Measurements from ENCODE around the gene FOXC1.

DNA sequence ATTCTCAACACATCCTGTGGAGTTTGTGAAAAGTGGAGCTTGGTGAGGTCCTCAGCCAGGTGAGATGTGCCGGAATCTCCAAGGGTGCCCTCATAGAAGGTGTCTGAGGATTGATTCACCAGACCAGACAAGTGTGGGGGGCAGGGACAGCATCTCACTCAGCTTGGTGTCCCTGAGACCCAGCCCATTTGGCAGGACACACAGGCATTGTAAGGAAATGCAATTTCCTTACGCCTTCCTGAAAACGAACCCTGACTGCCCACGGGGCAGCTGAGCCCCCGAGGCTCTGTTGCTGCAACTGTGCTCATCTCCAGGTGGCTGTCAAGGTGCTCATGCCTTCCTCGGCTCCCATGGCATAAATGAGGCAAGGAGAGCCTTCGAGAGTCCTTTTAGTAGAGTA lies 33.4 kb downstream of the FOXC1 start:
- TF ChIP-seq CTCF (IDR thresholded peaks at IDR 0.05) (no peak), PHF8 (IDR thresholded peaks at IDR 0.05; ENCODE audit: borderline replicate concordance, low read depth) (no peak), MAZ (IDR thresholded peaks at IDR 0.05; ENCODE audit: borderline replicate concordance, low read depth, low read length) (no peak), MAFK (IDR thresholded peaks at IDR 0.05; ENCODE audit: partially characterized antibody) (no peak), POLR2A (IDR thresholded peaks at IDR 0.05; ENCODE audit: low read length) (no peak), KDM5A (IDR thresholded peaks at IDR 0.05) (no peak), RFX5 (IDR thresholded peaks at IDR 0.05) (no peak), CEBPB (IDR thresholded peaks at IDR 0.05) (no peak), KDM1A (IDR thresholded peaks at IDR 0.05; ENCODE audit: low read depth) (no peak)
